Activated T-helper 1 cell treated with anti-CD3 and anti-CD28 coated beads, Interleukin-12 subunit alpha, Interleukin-12 subunit beta, Interleukin-2, Interleukin-4 antibody, amounts not matched to agents 30 ng/mL and 10 ng/mL and 1 ng/mL, durations not matched to agents 14 hours and 24 hours and 36 hours (primary cell): ENCODE results near the gene WDR3. TPM values are rescaled to one million over a fixed set of nuclear protein-coding genes. Genes with fewer than 3 reads are reported as not detected.

Experiments used
- DNase-seq: peaks from one replicate; pipeline ENCODE4 v3.0.0; 2021; ENCODE audit warnings: low spot score
- H3K27ac Mint-ChIP-seq: one replicate; pipeline ENCODE4 v1.8.0; 2021; ENCODE audit warnings: mild to moderate bottlenecking, mixed read lengths
- H3K27me3 Mint-ChIP-seq: one replicate; pipeline ENCODE4 v1.8.0; 2022; ENCODE audit warnings: mild to moderate bottlenecking, moderate library complexity, mixed read lengths; ENCODE audit not compliant: insufficient read depth
- H3K36me3 Mint-ChIP-seq: one replicate; pipeline ENCODE4 v1.8.0; 2021; ENCODE audit warnings: low read depth, mixed read lengths
- H3K4me1 Mint-ChIP-seq: one replicate; pipeline ENCODE4 v1.8.0; 2021; ENCODE audit warnings: low read depth, mixed read lengths
- H3K4me3 Mint-ChIP-seq: one replicate; pipeline ENCODE4 v1.8.0; 2021; ENCODE audit warnings: mild to moderate bottlenecking, moderate library complexity, mixed read lengths
- H3K9me3 Mint-ChIP-seq: one replicate; pipeline ENCODE4 v1.8.0; 2021; ENCODE audit warnings: mixed read lengths
- intact Hi-C: fragments of 100-400 bp; cut with micrococcal nuclease; formaldehyde crosslinking; loops from one replicate; pipeline ENCODE4 v1.15.1; 2024
- total RNA-seq: library from RNA; stranded (reverse); gene quantifications from 2 replicates; pipeline ENCODE4 v1.2.3, GENCODE V29; 2022

WDR3 gene
- total RNA-seq, 1 donor from 2014 or later: 72.8 TPM

DNA sequence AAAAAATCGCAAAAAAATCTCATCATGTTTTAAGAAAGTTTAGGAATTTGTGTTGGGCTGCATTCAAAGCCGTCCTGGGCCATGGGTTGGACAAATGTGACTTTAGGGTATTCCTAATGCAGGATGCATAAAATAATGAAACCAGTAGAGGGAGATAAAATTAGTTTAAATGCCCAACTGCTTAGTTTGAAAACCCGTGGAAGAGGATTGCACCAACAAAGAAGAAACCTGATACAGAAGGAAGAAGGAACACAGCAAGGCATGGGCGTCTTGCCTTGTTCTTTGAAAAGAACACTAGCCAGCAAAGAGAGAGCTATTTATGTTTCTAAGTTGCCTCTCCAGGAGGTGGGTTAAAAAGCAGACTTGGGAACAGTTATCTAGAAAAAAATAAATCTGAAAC is 37.9 kb downstream of the WDR3 start:
- no peak for DNase-seq
- no peaks in the 10 kb centered on the region for H3K27me3 Mint-ChIP-seq
- peaks cover 13% of the 10 kb centered on the region for H3K4me1 Mint-ChIP-seq
- no peaks in the 10 kb centered on the region for H3K9me3 Mint-ChIP-seq
- no peak overlapping the region for H3K27ac Mint-ChIP-seq
- H3K4me3 Mint-ChIP-seq: no peak overlapping the region
- H3K36me3 Mint-ChIP-seq: peaks cover 6% of the 10 kb centered on the region
- intact Hi-C loops: no loop called here

DNA sequence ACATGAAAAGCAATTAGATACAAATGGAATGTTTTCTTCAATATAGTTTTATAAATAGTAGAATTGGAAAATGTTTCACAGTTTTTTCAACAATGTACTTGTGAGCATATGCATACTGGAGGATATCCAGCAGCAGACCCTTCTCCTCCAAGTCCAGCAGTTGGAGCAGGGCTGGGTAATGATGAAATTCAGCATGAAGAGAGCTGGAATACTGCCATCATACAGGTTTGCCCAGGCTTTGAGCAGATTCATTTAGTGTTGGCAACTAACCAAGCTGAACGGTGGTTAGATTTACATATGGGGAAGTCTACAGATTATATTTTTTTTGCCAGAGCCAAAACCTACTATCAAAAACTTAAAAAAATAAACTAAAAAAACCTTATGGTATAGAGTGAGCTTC is 38.3 kb downstream of the WDR3 start:
- peaks cover 6% of the 10 kb centered on the region for H3K36me3 Mint-ChIP-seq
- intact Hi-C loops: no loop called here
- DNase-seq: no peak
- H3K27me3 Mint-ChIP-seq: no peaks in the 10 kb centered on the region
- peaks cover 13% of the 10 kb centered on the region for H3K4me1 Mint-ChIP-seq
- H3K27ac Mint-ChIP-seq: no peak overlapping the region
- H3K4me3 Mint-ChIP-seq: no peak overlapping the region
- H3K9me3 Mint-ChIP-seq: no peaks in the 10 kb centered on the region

DNA sequence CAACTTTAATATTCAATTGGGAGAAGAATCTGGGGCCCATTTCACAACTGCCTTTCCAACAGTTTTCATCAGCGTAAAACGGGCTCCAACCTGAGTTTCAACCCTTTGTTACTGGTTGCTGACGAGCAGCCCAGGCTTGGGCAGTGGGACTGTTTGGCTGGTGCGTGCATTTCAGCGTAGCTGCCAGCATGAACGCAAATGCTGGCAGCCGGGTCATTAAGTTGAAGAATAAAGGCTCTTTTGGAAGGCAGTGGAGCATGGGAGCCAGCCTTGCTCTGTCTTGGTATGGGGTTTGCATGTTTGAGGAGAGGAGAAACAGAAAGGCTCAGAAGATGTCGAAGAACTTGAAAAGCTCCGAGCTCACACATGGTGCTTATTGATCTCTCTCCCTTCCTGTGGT is 40.7 kb downstream of the WDR3 start:
- no peak overlapping the region for H3K4me3 Mint-ChIP-seq
- no peak overlapping the region for H3K27ac Mint-ChIP-seq
- peaks cover 3% of the 10 kb centered on the region for H3K27me3 Mint-ChIP-seq
- intact Hi-C loops: no loop called here
- DNase-seq: no peak
- no peaks in the 10 kb centered on the region for H3K4me1 Mint-ChIP-seq
- H3K36me3 Mint-ChIP-seq: no peaks in the 10 kb centered on the region
- H3K9me3 Mint-ChIP-seq: no peaks in the 10 kb centered on the region

DNA sequence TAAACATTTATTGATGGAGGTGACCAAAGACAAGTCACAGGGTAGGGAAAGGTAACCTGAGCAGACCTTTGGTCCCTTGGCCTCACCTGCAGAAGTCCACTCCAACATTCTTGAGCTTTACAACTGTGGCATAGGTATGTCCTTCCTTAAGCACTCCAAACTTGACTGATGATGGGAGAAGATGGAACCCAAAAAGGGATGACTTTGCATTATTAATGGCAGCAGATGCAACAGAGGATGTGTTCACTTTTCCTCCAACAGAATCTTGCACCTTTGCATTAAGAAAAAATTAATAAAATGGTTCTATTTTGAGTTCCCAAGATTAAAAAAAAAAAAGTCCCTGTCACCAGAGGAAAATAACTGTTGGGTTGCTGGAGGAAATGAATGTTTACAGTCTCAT is 42.2 kb downstream of the WDR3 start:
- H3K9me3 Mint-ChIP-seq: no peaks in the 10 kb centered on the region
- DNase-seq: no peak
- no peak overlapping the region for H3K4me3 Mint-ChIP-seq
- H3K36me3 Mint-ChIP-seq: no peaks in the 10 kb centered on the region
- H3K27me3 Mint-ChIP-seq: peaks cover 5% of the 10 kb centered on the region
- no peak overlapping the region for H3K27ac Mint-ChIP-seq
- intact Hi-C loops: no loop called here
- H3K4me1 Mint-ChIP-seq: no peaks in the 10 kb centered on the region

DNA sequence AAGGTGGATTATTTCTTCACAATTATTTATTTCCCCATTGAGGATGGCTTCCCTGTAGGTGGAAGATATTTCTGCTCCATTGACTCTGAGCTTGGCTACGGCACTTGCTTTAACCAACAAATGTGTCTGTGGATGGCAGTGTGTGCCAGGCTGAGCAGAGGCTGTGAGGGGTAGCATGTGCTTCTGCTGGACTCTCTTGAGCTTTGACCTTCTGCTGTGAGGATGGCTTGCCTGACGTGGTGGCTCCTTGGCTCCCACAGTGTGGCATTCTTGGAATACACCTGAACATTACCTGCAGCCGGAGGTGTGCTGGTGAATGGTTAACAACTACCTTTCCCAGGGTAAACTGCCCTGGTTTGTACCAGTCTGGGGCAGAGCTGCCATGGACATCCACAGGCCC is 46.8 kb downstream of the WDR3 start:
- Mint-ChIP-seq H3K4me1 (no peaks in the 10 kb centered on the region), H3K27me3 (peaks cover 5% of the 10 kb centered on the region), H3K27ac (no peak overlapping the region), H3K4me3 (no peak overlapping the region), H3K9me3 (no peaks in the 10 kb centered on the region), H3K36me3 (no peaks in the 10 kb centered on the region)
- intact Hi-C loops: no loop called here
- DNase-seq: no peak

DNA sequence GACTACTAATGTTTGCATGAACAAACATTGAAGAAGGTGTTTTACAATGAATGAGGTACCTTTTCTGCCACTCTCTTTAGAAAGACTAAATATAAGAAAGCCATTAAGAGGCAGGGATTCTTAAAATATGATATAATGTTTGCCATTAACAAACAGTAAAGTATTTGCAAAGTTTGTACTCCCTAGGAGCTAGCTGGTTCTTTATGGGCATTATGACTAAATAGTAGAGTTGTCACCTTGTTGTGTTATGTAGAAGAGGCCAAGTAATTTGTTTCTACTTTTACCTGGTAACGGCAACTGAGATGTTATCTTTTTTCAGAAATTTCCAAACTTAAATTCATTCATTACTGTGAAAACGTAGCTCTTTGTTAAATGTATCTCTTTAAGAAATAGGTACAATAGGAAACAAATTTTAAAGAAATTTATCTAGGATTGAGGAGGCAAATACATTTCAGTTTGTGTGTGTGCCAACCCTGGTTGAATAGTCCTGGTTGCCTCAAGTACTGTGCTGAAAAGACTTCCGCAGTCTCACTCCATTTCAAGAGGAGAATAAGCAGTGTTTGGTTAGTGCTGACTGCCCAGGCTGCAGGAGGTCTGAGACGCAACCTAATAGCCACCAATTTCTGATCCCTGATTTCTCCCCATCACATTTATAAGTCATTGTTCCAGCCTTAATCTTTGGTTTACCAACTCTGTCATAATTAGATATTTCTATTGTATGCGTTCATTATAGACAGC is 52.1 kb downstream of the WDR3 start:
- DNase-seq: no peak
- Mint-ChIP-seq H3K36me3 (no peaks in the 10 kb centered on the region), H3K27ac (no peak overlapping the region), H3K9me3 (no peaks in the 10 kb centered on the region), H3K4me3 (no peak overlapping the region), H3K4me1 (no peaks in the 10 kb centered on the region), H3K27me3 (peaks cover 9% of the 10 kb centered on the region)
- intact Hi-C loops: no loop called here

DNA sequence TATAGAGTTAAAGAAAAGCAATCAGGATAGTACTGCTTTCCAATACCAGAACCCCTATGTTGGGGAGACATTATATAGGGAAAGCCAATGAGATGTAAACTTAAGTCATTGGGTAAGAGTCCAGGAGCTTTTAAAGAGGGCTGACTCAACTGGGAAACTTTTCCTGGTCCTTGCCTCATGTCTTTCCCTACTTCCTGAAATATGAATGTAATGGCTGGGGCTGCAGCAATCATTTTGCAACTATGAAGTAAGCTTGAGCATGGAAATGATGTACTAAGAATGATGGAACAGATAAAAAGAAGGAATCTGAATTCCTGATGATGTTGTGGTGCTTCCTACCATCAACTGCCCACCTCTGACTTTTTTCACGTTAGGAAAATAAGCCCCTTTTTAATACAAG is 55.7 kb downstream of the WDR3 start:
- H3K4me3 Mint-ChIP-seq: no peak overlapping the region

DNA sequence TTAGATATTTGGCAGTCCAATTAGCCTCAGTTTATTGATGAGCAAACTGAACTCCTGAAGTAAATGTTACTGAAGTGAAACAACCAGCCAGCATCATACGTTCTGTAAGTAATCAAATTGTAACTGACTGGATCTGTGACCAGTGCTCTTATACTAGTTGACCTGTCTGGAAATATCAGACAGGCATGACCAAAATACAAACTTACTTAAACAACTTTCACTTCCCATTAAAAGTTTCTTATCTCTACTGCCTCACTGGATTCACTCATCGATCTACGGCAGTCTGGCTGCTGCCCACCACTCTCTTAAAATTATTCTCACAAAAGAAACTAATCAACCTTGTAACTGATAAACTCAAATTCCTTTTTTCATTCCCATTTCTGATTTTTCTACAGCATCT is 56.4 kb downstream of the WDR3 start:
- H3K27me3 Mint-ChIP-seq: peaks cover 9% of the 10 kb centered on the region
- H3K36me3 Mint-ChIP-seq: no peaks in the 10 kb centered on the region
- no peak overlapping the region for H3K4me3 Mint-ChIP-seq
- intact Hi-C loops: no loop called here
- no peaks in the 10 kb centered on the region for H3K9me3 Mint-ChIP-seq
- H3K27ac Mint-ChIP-seq: no peak overlapping the region
- no peak for DNase-seq
- H3K4me1 Mint-ChIP-seq: no peaks in the 10 kb centered on the region

More for the DNA sequence above, 55.7 kb downstream of the WDR3 start:
- no peaks in the 10 kb centered on the region for H3K36me3 Mint-ChIP-seq
- intact Hi-C loops: no loop called here
- no peaks in the 10 kb centered on the region for H3K4me1 Mint-ChIP-seq
- H3K27ac Mint-ChIP-seq: no peak overlapping the region
- peaks cover 9% of the 10 kb centered on the region for H3K27me3 Mint-ChIP-seq
- H3K9me3 Mint-ChIP-seq: no peaks in the 10 kb centered on the region
- no peak for DNase-seq

DNA sequence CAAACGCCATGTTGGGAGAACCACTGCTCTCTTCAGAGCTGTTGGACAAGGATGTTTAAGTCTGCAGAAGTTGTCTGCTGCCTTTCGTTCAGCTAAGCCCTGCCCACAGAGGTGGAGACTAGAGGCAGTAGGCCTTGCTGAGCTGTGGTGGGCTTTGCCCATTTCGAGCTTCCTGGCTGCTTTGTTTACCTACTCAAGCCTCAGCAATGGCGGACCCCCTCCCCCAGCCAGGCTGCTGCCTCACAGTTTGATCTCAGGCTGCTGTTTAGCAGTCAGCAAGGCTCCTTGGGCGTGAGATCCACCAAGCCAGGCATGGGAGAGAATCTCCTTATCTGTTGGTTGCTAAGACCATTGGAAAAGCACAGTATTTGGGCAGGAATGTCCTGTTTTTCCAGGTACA is 74.8 kb downstream of the WDR3 start:
- Mint-ChIP-seq H3K27ac (no peak overlapping the region), H3K27me3 (peaks cover 8% of the 10 kb centered on the region), H3K4me3 (no peak overlapping the region), H3K9me3 (no peaks in the 10 kb centered on the region), H3K36me3 (no peaks in the 10 kb centered on the region), H3K4me1 (no peaks in the 10 kb centered on the region)
- intact Hi-C loops: no loop called here
- no peak for DNase-seq

DNA sequence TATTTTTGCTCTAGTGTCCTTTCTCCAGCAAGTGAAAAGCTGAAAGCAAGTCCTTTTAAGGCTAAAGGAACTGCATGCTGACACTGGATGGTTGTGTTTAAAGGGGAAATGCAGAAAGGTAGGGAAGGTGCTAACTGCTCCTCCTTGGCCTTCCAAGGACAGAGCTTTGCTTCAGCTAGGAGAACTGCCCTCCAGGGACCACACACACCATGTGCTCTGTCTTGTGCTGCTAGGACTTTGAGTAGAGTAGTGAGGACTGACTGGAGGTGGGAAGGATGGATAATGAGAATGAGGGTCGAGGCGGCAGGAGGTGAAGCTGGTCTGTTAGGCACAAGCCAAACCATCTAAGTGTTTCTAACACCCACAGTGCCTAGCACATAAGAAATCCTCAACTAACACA is 77.9 kb downstream of the WDR3 start:
- no peak for DNase-seq
- no peaks in the 10 kb centered on the region for H3K9me3 Mint-ChIP-seq
- H3K36me3 Mint-ChIP-seq: no peaks in the 10 kb centered on the region
- peaks cover 8% of the 10 kb centered on the region for H3K27me3 Mint-ChIP-seq
- no peaks in the 10 kb centered on the region for H3K4me1 Mint-ChIP-seq
- no peak overlapping the region for H3K4me3 Mint-ChIP-seq
- no peak overlapping the region for H3K27ac Mint-ChIP-seq
- intact Hi-C loops: no loop called here

DNA sequence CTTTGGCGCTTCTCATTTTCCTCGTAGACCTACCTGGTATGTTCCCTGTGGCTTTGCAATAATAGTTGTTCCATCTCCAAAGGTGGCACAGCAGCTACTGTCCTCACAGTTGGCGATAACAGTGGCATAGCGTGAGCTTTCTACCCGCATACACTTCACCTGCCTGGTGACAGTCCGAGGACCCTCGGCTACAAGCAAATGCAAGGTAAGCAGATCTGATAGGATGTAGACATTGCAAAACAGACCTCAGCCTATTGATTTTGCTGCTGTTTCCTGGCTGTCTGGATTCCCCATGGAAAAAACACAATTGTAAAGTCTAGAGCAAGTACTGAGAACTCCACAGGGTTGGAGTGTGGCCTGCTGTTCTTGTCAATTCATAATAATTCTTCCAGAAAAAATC is 78.5 kb downstream of the WDR3 start:
- Mint-ChIP-seq H3K4me1 (no peaks in the 10 kb centered on the region), H3K36me3 (no peaks in the 10 kb centered on the region)

DNA sequence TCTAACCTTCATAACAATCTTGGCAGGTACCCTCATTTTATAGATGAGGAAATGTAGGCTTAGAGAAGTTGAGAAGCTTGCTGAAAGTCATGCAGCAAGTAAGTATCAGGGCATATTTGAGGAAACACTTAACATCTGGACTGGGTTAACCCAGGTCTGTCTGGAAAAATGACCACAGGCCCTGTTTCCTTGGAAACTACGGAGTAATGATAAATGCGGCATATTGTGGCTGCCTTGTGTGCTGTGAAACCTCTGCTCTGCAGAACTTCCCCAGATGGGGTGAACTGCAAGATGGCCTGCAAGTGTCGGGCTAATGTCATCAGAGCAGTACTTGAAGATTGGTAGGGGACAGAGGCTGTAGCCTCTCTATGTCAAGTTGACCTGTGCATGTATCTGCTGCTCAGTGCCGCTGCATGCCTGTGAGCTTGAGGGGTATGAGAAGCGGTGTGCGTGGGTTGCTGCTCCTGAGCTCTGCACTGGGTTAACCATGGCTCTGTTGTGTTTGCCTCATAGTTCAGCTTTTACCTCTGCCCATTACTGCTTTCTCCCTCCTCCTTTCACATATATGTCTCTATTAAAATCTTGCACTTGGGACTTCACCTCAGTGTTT is 83.1 kb downstream of the WDR3 start:
- no peaks in the 10 kb centered on the region for H3K4me1 Mint-ChIP-seq
- no peak overlapping the region for H3K27ac Mint-ChIP-seq
- H3K9me3 Mint-ChIP-seq: no peaks in the 10 kb centered on the region
- intact Hi-C loops: no loop called here
- H3K4me3 Mint-ChIP-seq: no peak overlapping the region
- no peak for DNase-seq
- H3K36me3 Mint-ChIP-seq: no peaks in the 10 kb centered on the region
- H3K27me3 Mint-ChIP-seq: no peaks in the 10 kb centered on the region

More for the DNA sequence above, 78.5 kb downstream of the WDR3 start:
- Mint-ChIP-seq H3K4me3 (no peak overlapping the region), H3K27ac (no peak overlapping the region), H3K9me3 (no peaks in the 10 kb centered on the region), H3K27me3 (peaks cover 8% of the 10 kb centered on the region)
- intact Hi-C loops: no loop called here
- DNase-seq: no peak

DNA sequence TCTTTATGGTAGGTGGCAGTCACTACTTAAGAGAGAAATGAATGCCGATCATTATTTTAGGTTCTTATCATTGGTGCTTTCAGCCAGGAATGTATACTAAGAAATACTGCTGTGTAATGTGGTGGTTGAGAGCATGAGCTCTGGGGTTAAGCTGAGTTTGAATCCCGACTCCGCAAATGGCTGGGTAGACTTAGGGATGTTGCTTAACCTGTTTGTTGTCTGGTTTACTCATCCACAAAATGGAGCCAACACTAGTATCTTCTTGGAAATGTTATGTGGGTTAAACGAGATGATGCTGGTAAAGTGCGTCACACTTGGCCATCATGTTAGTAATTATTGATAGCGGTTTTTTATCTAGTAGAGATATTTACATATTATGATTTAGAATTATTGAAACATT is 83.8 kb downstream of the WDR3 start:
- no peaks in the 10 kb centered on the region for H3K27me3 Mint-ChIP-seq

DNA sequence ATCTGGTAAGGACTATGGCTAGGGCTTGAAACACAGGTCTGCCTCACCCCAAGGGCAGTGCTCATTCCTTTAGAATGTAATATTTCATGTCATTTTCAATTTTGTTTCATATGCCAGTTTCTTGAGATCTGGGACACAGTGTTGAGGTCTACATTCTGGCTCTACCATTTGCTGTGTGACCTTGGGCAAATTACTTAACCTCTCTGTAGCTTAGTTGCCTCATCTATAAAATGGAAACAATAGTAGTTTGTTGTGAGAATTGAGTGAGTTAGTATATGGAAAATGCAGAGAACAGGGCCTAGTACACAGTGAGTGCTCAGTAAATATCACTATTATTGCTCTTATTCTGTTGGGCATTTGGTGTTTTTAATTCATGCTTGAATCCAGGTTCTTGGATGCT is 84.4 kb downstream of the WDR3 start:
- Mint-ChIP-seq H3K4me3 (no peak overlapping the region), H3K36me3 (no peaks in the 10 kb centered on the region), H3K27me3 (no peaks in the 10 kb centered on the region), H3K27ac (no peak overlapping the region), H3K4me1 (no peaks in the 10 kb centered on the region), H3K9me3 (no peaks in the 10 kb centered on the region)
- intact Hi-C loops: no loop called here
- no peak for DNase-seq

More for the DNA sequence above, 83.8 kb downstream of the WDR3 start:
- H3K9me3 Mint-ChIP-seq: no peaks in the 10 kb centered on the region
- H3K36me3 Mint-ChIP-seq: no peaks in the 10 kb centered on the region
- H3K4me3 Mint-ChIP-seq: no peak overlapping the region
- no peak for DNase-seq
- intact Hi-C loops: no loop called here
- no peak overlapping the region for H3K27ac Mint-ChIP-seq
- no peaks in the 10 kb centered on the region for H3K4me1 Mint-ChIP-seq
